ENCODE data around the gene R3HDML.

GRCh38 chr20:44392088-44392775 lies 55.4 kb downstream of the R3HDML start:
- TF ChIP-seq, protein P1, sequence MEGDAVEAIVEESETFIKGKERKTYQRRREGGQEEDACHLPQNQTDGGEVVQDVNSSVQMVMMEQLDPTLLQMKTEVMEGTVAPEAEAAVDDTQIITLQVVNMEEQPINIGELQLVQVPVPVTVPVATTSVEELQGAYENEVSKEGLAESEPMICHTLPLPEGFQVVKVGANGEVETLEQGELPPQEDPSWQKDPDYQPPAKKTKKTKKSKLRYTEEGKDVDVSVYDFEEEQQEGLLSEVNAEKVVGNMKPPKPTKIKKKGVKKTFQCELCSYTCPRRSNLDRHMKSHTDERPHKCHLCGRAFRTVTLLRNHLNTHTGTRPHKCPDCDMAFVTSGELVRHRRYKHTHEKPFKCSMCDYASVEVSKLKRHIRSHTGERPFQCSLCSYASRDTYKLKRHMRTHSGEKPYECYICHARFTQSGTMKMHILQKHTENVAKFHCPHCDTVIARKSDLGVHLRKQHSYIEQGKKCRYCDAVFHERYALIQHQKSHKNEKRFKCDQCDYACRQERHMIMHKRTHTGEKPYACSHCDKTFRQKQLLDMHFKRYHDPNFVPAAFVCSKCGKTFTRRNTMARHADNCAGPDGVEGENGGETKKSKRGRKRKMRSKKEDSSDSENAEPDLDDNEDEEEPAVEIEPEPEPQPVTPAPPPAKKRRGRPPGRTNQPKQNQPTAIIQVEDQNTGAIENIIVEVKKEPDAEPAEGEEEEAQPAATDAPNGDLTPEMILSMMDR (IDR thresholded peaks at IDR 0.05) = no peak
- TF ChIP-seq POLR2A (IDR thresholded peaks at IDR 0.05) = no peak
